ENCODE measurements around the gene LMF1. TPM values are rescaled to one million over a fixed set of nuclear protein-coding genes. Genes with fewer than 3 reads are reported as not detected.
"Not testable (repeated sequence)": the region's sequence is repeated elsewhere in the genome, so short reads cannot be mapped to it uniquely, and the experiment has no call there.

Gene LMF1
- total RNA-seq, 4 donors from 2014 or later, result 7.7 to 15.8 (median 10.2) TPM

GRCh38 chr16:822909-823297, 147.9 kb downstream of the LMF1 start:
- intact Hi-C loops (cut with DNase I; ENCODE audit: low total_unique reads) (no loop called here), in situ Hi-C loops (cut with MboI; ENCODE audit: low sequenced_read_pairs in 4 of 4) (loop anchor here in 1 of 4 donors (25.0 kb wide), 1 partner anchor 239 kb away; the partner anchor contains the start of gene SSTR5)
- ATAC-seq (no peak), DNase-seq (no peak)
- H3K27ac ChIP-seq, result no peak overlapping the region
- no peaks in the 10 kb centered on the region for H3K9me3 ChIP-seq
- no peaks in the 10 kb centered on the region for H3K4me1 ChIP-seq
- H3K36me3 ChIP-seq, result no peaks in the 10 kb centered on the region
- H3K27me3 ChIP-seq, result peaks cover 39 to 47% (median 41%) of the 10 kb centered on the region in 3 donors
- TF ChIP-seq POLR2A (IDR thresholded peaks at IDR 0.05) (no peak), CTCF (IDR thresholded peaks at IDR 0.05 in 4 of 5, conservative IDR thresholded peaks at IDR 0.05 in 1 of 5) (no peak)
- H3K4me3 ChIP-seq, result no peak overlapping the region

- no peaks in the 10 kb centered on the region for H3K9me3 ChIP-seq
- H3K4me3 ChIP-seq, result no peak overlapping the region
- ATAC-seq, result no peak
- in situ Hi-C loops (cut with MboI; ENCODE audit: low sequenced_read_pairs in 4 of 4) (loop anchor here in 1 of 4 donors (25.0 kb wide), 1 partner anchor 240 kb away; the partner anchor contains the start of gene SSTR5), intact Hi-C loops (cut with DNase I; ENCODE audit: low total_unique reads) (no loop called here)
- TF ChIP-seq POLR2A (IDR thresholded peaks at IDR 0.05) (no peak), CTCF (IDR thresholded peaks at IDR 0.05 in 4 of 5, conservative IDR thresholded peaks at IDR 0.05 in 1 of 5) (no peak)
- H3K27me3 ChIP-seq, result peaks cover 45 to 52% (median 45%) of the 10 kb centered on the region in 3 donors
- DNase-seq, result no peak
- H3K36me3 ChIP-seq, result no peaks in the 10 kb centered on the region
- H3K27ac ChIP-seq, result no peak overlapping the region
- H3K4me1 ChIP-seq, result no peaks in the 10 kb centered on the region
Measured at GRCh38 chr16:822174-822908, 148.4 kb downstream of the LMF1 start.

GRCh38 chr16:821751-822150, 149.0 kb downstream of the LMF1 start:
- TF ChIP-seq CTCF (IDR thresholded peaks at IDR 0.05 in 4 of 5, conservative IDR thresholded peaks at IDR 0.05 in 1 of 5) (no peak), POLR2A (IDR thresholded peaks at IDR 0.05) (no peak)
- Histone ChIP-seq H3K36me3 (no peaks in the 10 kb centered on the region), H3K4me1 (no peaks in the 10 kb centered on the region), H3K9me3 (no peaks in the 10 kb centered on the region), H3K27me3 (peaks cover 45 to 58% (median 51%) of the 10 kb centered on the region in 3 donors), H3K27ac (no peak overlapping the region), H3K4me3 (no peak overlapping the region)
- no peak for ATAC-seq
- no peak for DNase-seq
- in situ Hi-C loops (cut with MboI; ENCODE audit: low sequenced_read_pairs in 4 of 4) (loop anchor here in 1 of 4 donors (25.0 kb wide), 1 partner anchor 241 kb away; the partner anchor contains the start of gene SSTR5), intact Hi-C loops (cut with DNase I; ENCODE audit: low total_unique reads) (no loop called here)

GRCh38 chr16:820748-821147, 150.0 kb downstream of the LMF1 start:
- TF ChIP-seq CTCF (IDR thresholded peaks at IDR 0.05 in 4 of 5, conservative IDR thresholded peaks at IDR 0.05 in 1 of 5), result no peak
- TF ChIP-seq POLR2A (IDR thresholded peaks at IDR 0.05), result no peak
- Histone ChIP-seq H3K27ac (no peak overlapping the region), H3K9me3 (no peaks in the 10 kb centered on the region), H3K27me3 (peaks cover 43 to 63% (median 57%) of the 10 kb centered on the region in 3 donors), H3K4me1 (no peaks in the 10 kb centered on the region), H3K4me3 (no peak overlapping the region), H3K36me3 (no peaks in the 10 kb centered on the region)
- in situ Hi-C loops (cut with MboI; ENCODE audit: low sequenced_read_pairs in 4 of 4), result loop anchor here in 1 of 4 donors (25.0 kb wide), 1 partner anchor 242 kb away; the partner anchor contains the start of gene SSTR5
- ATAC-seq (no peak), DNase-seq (no peak)
- intact Hi-C loops (cut with DNase I; ENCODE audit: low total_unique reads), result no loop called here

- H3K4me3 ChIP-seq; intact Hi-C loops (cut with DNase I; ENCODE audit: low total_unique reads); ATAC-seq: not testable (repeated sequence)
Measured at GRCh38 chr16:820044-820408, 150.8 kb downstream of the LMF1 start.

More at GRCh38 chr16:820044-820408, 150.8 kb downstream of the LMF1 start:
- not testable (repeated sequence) for H3K36me3 ChIP-seq, H3K9me3 ChIP-seq, H3K4me1 ChIP-seq, DNase-seq, H3K27ac ChIP-seq
- in situ Hi-C loops (cut with MboI; ENCODE audit: low sequenced_read_pairs in 4 of 4), result loop anchor here in 1 of 4 donors (25.0 kb wide), 1 partner anchor 242 kb away; the partner anchor contains the start of gene SSTR5
- peaks cover 44 to 62% (median 56%) of the 10 kb centered on the region in 3 donors for H3K27me3 ChIP-seq
